Vagina (tissue), 2 donors: Measurements from ENCODE around the gene ADAM15. TPM values are rescaled to one million over a fixed set of nuclear protein-coding genes. Genes with fewer than 3 reads are reported as not detected.

Experiments used
- DNase-seq, 2 donors: peaks; one replicate each; pipeline ENCODE4 v3.0.0-alpha.2; 2017; ENCODE audit errors: extremely low spot score in 2 of 2
- H3K27ac ChIP-seq: fragments of 200-600 bp; sonication (generic); one replicate; pipeline ENCODE4 v1.5.1; 2019
- H3K27me3 ChIP-seq: fragments of 200-600 bp; sonication (generic); one replicate; pipeline ENCODE4 v1.5.1; 2019
- H3K36me3 ChIP-seq, 2 donors: fragments of 200-600 bp; sonication (generic); one replicate each; pipeline ENCODE4 v1.5.1; 2017 to 2019
- H3K4me1 ChIP-seq: fragments of 200-600 bp; sonication (generic); one replicate; pipeline ENCODE4 v1.5.1; 2019
- H3K4me3 ChIP-seq, 2 donors: fragments of 200-600 bp; sonication (generic); 1 replicate in 1 of 2; 2 replicates in 1 of 2; pipeline ENCODE4 v1.5.1; 2016 to 2019
- H3K9me3 ChIP-seq: fragments of 200-600 bp; sonication (generic); one replicate; pipeline ENCODE4 v1.5.1; 2019
- CTCF ChIP-seq, 3 experiments: fragments of 450-650 bp in 2 of 3; fragments of 200-600 bp in 1 of 3; sonication (generic) in 1 of 3; IDR thresholded peaks; one replicate each; pipeline ENCODE4 v1.5.1; 2017 to 2019; ENCODE audit warnings: antibody characterized with exemption in 3 of 3, mild to moderate bottlenecking in 2 of 3, moderate library complexity in 2 of 3
- POLR2A ChIP-seq, 2 donors: fragments of 450-650 bp; IDR thresholded peaks; one replicate each; pipeline ENCODE4 v1.6.1; 2017; ENCODE audit warnings: antibody characterized with exemption in 2 of 2, mild to moderate bottlenecking in 2 of 2, moderate library complexity in 2 of 2
- POLR2AphosphoS5 ChIP-seq, 2 donors: sonication (generic); formaldehyde crosslinking; IDR thresholded peaks; one replicate each; pipeline ENCODE4 v1.9.0; 2017; ENCODE audit warnings: antibody characterized with exemption in 2 of 2, mild to moderate bottlenecking in 2 of 2, low read depth in 1 of 2; ENCODE audit not compliant: insufficient read depth in 1 of 2
- intact Hi-C: fragments of 100-400 bp; cut with DNase I; formaldehyde crosslinking; loops from one replicate; pipeline ENCODE4 v1.15.1; 2023
- total RNA-seq: library from RNA; depleted of rRNA; stranded (reverse); fragments of >200 nt; gene quantifications from one replicate; pipeline ENCODE4 v1.2.3, GENCODE V29; 2016

ADAM15 gene
- total RNA-seq, 1 donor from 2014 or later, result 193 TPM

- peak overlapping the region; percentile 96 for H3K27ac ChIP-seq
- peaks cover 0 to 31% of the 10 kb centered on the region in 2 donors for H3K36me3 ChIP-seq
- no peaks in the 10 kb centered on the region for H3K27me3 ChIP-seq
- H3K4me3 ChIP-seq, result peak overlapping the region; percentile 86 to 88
- intact Hi-C loops, result loop anchor here (5.0 kb wide), 1 partner anchor 50 kb away; the partner anchor contains the start of gene ZBTB7B
- peaks cover 42% of the 10 kb centered on the region for H3K4me1 ChIP-seq
- no peak for TF ChIP-seq POLR2AphosphoS5 (IDR thresholded peaks at IDR 0.05; ENCODE audit: insufficient read depth in 1 of 2, low read depth in 1 of 2)
- TF ChIP-seq CTCF (IDR thresholded peaks at IDR 0.05), result no peak
- no peak for TF ChIP-seq POLR2A (IDR thresholded peaks at IDR 0.05)
- DNase-seq, result no peak
- no peaks in the 10 kb centered on the region for H3K9me3 ChIP-seq
These were observed 772 bp downstream of the ADAM15 start for GRCh38 chr1:155051777-155052398.

- Histone ChIP-seq H3K4me1 (peaks cover 42% of the 10 kb centered on the region), H3K4me3 (peak overlapping the region; percentile 86 to 88), H3K27ac (peak overlapping the region; percentile 96), H3K36me3 (peaks cover 0 to 40% of the 10 kb centered on the region in 2 donors), H3K27me3 (no peaks in the 10 kb centered on the region), H3K9me3 (no peaks in the 10 kb centered on the region)
- intact Hi-C loops, result loop anchor here (5.0 kb wide), 1 partner anchor 50 kb away; the partner anchor contains the start of gene ZBTB7B
- TF ChIP-seq POLR2AphosphoS5 (IDR thresholded peaks at IDR 0.05; ENCODE audit: insufficient read depth in 1 of 2, low read depth in 1 of 2), result no peak
- no peak for TF ChIP-seq CTCF (IDR thresholded peaks at IDR 0.05)
- no peak for TF ChIP-seq POLR2A (IDR thresholded peaks at IDR 0.05)
- no peak for DNase-seq
These were observed 1.6 kb downstream of the ADAM15 start for GRCh38 chr1:155052439-155053395.

GRCh38 chr1:155053531-155054105 lies 2.5 kb downstream of the ADAM15 start:
- intact Hi-C loops, result loop anchor here (5.0 kb wide), 1 partner anchor 51 kb away; the partner anchor contains the start of gene ZBTB7B

GRCh38 chr1:155057104-155057503 lies 6.0 kb downstream of the ADAM15 start:
- Histone ChIP-seq H3K27me3 (no peaks in the 10 kb centered on the region), H3K27ac (no peak overlapping the region), H3K4me1 (peaks cover 29% of the 10 kb centered on the region), H3K9me3 (no peaks in the 10 kb centered on the region), H3K36me3 (peaks cover 0 to 72% of the 10 kb centered on the region in 2 donors), H3K4me3 (no peak overlapping the region)
- TF ChIP-seq POLR2A (IDR thresholded peaks at IDR 0.05), result no peak
- TF ChIP-seq CTCF (IDR thresholded peaks at IDR 0.05), result no peak
- no peak for TF ChIP-seq POLR2AphosphoS5 (IDR thresholded peaks at IDR 0.05; ENCODE audit: insufficient read depth in 1 of 2, low read depth in 1 of 2)
- DNase-seq, result no peak
- intact Hi-C loops, result no loop called here

More at GRCh38 chr1:155053531-155054105, 2.5 kb downstream of the ADAM15 start:
- Histone ChIP-seq H3K9me3 (no peaks in the 10 kb centered on the region), H3K36me3 (peaks cover 0 to 49% of the 10 kb centered on the region in 2 donors), H3K27ac (no peak overlapping the region), H3K4me1 (peaks cover 42% of the 10 kb centered on the region), H3K4me3 (no peak overlapping the region), H3K27me3 (no peaks in the 10 kb centered on the region)
- TF ChIP-seq POLR2AphosphoS5 (IDR thresholded peaks at IDR 0.05; ENCODE audit: insufficient read depth in 1 of 2, low read depth in 1 of 2) (no peak), CTCF (IDR thresholded peaks at IDR 0.05) (no peak), POLR2A (IDR thresholded peaks at IDR 0.05) (no peak)
- DNase-seq, result no peak
